GM18505 (cell line): ENCODE results near the gene LRRC4C.

ENCODE experiments used
- ATAC-seq: cut with Tn5 transposase; IDR thresholded peaks from one replicate; pipeline ENCODE4 v1.9.1; 2021; ENCODE audit not compliant: unreplicated experiment
- POLR2A ChIP-seq: IDR thresholded peaks from 4 replicates; pipeline ENCODE4 v1.6.1; 2011; ENCODE audit warnings: borderline replicate concordance; ENCODE audit not compliant: insufficient read depth, insufficient read length; ENCODE audit errors: extremely low read depth

Gene LRRC4C

DNA sequence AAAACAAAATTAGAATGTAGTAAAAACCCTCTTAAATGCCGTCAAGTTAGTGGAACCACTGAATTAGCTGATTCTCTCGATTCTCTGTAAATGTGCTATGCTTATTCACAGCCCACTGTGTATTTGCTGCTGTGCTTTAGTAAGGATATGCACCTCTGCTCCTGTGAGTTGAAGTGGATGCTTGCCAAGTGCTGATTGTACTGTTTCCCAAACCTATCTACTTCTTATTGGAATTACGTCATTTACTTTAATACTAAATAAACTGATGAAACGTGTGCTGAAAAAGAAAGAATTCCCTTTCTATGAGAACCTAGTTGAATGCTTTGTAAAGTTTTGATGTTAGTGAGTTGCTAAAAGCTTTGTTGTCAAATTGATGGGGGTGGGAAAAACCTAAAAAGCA lies 158.4 kb downstream of the LRRC4C start:
- no peak for ATAC-seq

DNA sequence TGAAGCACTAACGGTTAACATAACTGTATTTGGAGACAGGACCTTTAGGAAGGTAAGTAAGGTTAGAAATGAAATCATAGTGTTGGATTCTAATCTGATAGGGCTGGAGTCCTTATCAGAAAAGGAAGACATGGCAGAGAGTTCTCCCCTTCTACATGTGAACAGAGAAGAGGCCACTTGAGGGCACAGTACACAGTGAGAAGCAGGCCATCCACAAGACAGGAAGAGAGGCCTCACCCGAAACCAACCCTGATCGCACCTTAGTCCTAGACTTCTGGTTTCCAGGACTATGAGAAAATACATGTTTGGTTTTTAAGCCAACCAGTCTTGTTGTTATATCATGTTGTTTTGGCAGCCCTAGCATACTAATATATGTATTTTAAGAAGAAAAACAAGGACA lies 170.0 kb downstream of the LRRC4C start:
- no peak for ATAC-seq
- TF ChIP-seq POLR2A: no peak

More for the DNA sequence above, 158.4 kb downstream of the LRRC4C start:
- TF ChIP-seq POLR2A: no peak

DNA sequence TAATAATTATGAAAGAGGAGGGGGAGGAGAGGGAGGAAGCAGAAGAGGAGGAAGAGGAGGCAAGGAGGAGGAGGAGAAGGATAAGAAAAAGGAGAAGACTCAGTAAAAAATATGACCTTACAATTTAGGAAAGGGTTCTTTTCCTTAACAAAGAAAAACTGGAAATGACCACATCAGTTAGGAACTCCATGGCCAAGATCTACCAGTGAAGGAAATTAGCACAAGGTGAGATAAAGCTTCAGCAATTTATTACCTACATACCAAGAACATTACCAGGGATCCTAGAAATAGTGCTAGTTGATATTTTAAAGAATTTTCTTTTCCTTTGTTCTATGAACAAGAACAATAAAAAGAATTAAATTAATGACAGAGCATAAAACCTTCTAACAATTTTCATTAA lies 172.7 kb downstream of the LRRC4C start:
- ATAC-seq: no peak
- TF ChIP-seq POLR2A: no peak

DNA sequence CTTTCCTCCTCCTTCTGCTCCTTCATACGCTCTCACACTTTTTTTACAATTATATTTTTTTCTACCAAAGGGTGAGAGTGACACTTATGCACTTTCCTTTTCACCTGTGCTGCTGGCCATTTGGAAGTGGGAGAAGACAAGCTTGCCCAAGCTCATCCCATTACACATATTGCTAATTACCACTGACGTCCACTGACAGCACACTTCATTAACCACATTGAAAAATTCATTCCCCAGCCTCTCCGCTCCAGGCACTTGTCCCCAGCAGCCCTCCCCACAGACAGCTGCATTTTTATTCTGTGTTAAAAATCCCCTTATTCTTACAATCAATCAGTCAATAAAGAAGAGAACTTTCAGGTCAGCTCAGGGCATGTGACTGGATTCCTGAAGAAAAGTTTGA lies 175.1 kb downstream of the LRRC4C start:
- ATAC-seq: no peak
- no peak for TF ChIP-seq POLR2A

DNA sequence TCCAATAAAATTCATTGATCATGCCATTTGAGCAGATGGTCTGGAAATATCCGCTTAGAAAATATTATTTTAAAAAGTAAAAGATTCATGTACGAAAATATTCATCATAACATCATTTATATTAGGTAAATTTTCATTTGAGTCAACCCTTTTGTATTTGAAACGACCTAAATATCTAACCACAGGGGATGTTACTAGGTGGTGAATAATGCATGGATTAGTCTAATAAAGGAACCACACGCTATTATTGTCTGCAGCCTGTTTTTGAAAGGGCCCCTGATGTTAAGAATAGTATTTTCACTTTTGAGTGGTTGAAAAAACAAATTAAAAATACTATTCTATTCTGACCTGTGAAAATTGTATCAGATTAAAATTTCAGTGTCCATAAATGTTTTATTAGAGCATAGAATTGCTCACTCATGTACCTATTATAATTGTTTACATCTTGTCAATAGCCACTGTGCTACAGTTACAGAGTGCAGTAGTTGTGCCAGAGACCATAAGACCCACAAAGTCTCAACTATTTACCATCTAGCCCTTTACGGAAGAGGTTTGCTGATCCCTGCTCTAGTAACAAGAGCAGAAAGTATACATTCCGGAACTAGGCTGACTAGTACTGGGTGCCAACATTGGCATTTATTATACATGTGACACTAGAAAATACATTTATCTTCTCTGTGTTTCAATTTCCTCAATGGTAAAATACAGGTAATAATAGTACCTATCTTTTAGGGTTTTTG lies 176.1 kb downstream of the LRRC4C start:
- no peak for TF ChIP-seq POLR2A
- ATAC-seq: no peak

DNA sequence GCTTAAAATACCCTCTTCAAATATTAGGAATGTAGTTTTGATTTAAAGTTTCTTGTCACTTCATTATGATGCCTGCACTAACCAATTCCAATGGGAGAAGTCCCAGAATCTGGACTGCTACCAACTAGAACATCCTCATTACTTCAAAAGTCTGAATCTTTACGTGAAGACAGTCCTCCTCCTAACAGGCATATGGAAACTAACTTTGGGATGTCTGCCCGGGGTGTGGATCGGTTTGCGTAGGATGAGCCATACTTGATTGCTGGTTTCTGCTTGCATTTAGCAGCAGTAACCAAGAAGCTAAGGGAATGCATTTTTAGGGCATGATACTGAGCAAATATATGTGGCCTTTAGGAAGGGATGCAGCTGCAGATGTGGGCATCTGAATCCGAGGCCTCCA lies 177.1 kb downstream of the LRRC4C start:
- TF ChIP-seq POLR2A: no peak
- ATAC-seq: no peak

DNA sequence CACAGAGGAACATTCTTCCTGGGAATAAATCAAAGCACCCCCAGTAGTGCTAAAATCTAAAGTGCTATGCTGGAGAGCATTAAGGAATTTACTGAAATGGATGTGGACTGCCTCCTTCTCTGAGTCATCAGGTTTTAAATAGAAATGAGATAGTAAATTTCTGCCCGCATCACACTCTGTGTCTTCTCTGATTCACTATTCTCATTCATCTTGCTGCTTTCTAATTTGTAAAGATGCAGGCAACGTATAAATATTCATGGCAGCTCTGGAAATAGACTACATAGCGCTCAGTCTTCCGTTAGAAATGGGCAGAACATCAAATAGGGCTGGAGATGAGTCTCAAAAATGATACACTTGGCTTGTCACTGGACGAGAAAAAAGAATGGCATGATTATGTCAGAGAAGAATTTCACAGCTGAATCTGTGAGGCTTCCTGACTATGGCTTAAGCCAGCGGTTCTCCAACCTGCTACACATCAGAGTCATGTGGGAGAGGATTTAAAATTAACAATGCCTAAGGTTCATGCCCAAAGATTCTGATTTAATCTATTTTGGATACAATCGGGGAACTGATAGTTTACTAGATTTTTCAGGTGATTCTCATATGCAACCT lies 178.2 kb downstream of the LRRC4C start:
- ATAC-seq: no peak
- TF ChIP-seq POLR2A: no peak

DNA sequence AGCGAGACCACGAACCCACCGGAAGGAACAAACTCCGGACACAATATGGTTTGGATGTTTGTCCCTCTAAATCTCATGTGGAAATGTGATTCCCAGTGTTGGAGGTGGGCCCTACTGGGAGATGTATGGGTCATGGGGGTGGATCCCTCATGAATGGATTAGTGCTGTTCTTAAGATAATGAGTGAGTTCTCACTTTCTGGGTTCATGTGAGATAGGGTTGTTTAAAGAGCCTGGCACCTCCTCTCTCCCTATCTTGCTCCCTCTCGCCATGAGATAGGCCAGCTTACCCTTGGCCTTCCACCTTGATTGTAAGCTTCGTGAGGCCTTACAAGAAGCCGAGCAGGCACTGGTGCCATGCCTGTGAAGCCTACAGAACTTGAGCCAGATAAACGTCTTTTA lies 184.6 kb downstream of the LRRC4C start:
- ATAC-seq: no peak
- TF ChIP-seq POLR2A: no peak

DNA sequence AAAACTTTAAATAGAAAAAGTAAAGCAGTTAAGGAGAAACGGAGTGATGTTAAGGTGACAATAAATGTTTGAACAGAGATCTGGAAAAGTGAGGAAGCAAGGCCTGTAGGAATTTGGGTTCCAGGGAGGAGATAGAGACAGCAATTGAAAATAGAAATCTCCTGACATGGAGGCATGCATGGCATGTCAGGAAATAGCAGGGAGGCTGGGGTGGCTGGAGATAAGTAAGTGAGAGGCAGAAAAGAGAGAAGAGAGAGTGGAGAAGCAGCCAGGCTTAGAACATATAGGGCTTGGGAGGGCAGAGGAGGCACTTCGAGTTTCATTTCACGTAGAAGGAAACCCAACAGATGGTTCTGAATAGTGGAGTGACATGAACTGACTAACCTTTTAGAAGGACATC lies 185.5 kb downstream of the LRRC4C start:
- TF ChIP-seq POLR2A: no peak
- ATAC-seq: no peak

DNA sequence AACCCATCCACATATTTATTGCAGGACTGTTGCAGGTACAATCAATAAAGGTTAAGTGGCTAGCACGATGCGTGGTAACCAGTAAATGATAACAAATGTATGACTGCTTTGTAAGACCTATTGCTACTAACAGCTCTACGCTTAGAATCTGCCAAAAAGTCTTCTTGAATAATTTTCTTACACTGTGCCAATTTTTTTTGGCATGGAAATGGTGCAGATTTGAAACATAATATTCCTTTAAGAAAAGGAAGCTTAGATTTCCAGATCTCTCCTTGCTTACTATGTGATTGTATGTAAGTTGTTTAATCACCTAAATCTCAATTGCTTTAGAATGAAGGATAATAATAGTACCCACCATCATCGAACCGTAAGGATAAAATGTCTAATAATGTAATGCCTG lies 192.0 kb downstream of the LRRC4C start:
- no peak for ATAC-seq
- no peak for TF ChIP-seq POLR2A

DNA sequence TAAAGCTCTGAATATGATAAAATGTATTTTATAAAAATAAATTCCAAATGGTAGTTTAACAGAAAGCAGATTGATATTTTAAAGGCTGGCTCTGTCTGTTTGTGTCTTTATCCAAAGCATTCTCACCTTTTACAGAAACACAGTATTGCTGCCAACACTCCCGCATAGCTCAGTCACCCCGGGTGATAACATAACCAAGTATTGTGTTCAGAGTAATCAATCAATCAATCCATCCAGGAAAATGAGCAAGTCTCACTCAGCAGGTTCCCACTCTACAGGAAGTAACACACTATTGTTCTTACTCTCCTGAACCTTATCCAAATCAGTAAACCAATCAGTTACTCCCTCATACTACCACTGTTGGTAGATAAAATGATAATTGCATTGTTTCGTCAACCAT lies 203.4 kb downstream of the LRRC4C start:
- no peak for ATAC-seq

DNA sequence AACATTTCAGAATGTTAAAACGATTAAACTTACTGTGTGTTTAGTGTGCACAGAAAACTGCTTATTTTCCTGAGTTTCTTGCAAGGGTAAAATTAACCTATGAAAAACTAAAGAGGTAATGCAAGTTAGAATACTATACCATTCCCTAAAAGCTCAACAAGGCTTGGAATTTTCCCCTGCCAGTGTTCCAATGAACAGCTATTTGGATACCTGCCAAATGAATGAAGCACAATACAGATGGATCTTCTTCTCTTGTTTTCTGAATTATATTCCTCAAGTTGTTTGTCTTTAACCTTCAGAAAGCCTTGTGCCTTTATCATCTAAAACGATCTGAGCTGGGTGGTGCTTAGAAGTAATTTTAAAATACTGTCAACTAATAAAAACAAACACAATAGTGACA lies 204.5 kb downstream of the LRRC4C start:
- no peak for TF ChIP-seq POLR2A
- ATAC-seq: no peak

More for the DNA sequence above, 203.4 kb downstream of the LRRC4C start:
- no peak for TF ChIP-seq POLR2A

DNA sequence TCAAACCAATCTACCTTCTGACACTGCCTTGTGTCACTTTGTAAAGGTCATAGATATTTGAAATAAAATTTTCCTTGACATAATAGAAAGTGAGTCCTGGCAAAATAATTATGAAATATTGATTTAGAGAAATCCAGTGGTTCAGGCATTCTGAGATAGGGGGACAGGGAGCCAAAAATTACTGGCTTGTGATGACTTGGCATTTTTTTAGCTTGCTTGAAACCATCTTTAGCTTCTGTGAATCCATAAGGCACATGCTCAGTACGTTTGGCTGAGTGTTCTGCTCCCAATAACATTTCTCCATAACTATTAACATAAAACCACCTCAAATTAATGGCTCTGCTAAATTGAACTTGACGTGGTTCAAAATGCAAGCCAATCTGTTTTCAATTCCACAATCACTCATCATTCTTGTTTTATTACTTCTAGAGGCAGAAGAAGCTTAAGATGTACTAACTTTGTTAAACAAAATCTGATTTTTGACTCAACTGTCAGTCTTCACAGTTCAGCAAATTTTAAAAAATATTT lies 209.0 kb downstream of the LRRC4C start:
- no peak for TF ChIP-seq POLR2A
- no peak for ATAC-seq

DNA sequence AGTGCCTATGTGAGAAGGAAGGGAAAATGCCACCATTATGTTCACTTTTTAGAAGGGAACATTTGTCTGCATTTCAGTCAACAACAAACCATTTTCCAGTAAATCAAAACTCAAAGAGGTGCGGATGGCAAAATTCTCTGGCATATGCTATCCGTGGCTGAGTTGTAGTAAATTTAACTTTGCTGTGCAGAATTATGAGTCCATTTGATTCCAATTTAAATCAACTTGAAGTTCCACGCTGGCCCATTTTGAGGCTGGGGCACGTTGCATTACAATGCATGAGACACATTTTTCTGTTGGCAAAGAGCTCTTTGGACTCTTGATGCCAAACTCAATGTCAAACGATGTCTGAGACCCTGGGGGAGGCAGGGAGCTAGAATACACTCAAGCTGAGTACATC lies 211.8 kb downstream of the LRRC4C start:
- ATAC-seq: no peak
- TF ChIP-seq POLR2A: no peak
